GM19099 (cell line): ENCODE results near the gene THRAP3.

Experiments
- POLR2A ChIP-seq: IDR thresholded peaks from 3 replicates; pipeline ENCODE4 v1.6.1; 2011; ENCODE audit warnings: low read depth; ENCODE audit not compliant: insufficient read length; ENCODE audit errors: extremely low read depth

THRAP3 gene

GRCh38 chr1:36303650-36304360 lies 79.6 kb downstream of the THRAP3 start:
- TF ChIP-seq POLR2A: no peak

GRCh38 chr1:36304521-36304920 lies 80.3 kb downstream of the THRAP3 start:
- no peak for TF ChIP-seq POLR2A

DNA sequence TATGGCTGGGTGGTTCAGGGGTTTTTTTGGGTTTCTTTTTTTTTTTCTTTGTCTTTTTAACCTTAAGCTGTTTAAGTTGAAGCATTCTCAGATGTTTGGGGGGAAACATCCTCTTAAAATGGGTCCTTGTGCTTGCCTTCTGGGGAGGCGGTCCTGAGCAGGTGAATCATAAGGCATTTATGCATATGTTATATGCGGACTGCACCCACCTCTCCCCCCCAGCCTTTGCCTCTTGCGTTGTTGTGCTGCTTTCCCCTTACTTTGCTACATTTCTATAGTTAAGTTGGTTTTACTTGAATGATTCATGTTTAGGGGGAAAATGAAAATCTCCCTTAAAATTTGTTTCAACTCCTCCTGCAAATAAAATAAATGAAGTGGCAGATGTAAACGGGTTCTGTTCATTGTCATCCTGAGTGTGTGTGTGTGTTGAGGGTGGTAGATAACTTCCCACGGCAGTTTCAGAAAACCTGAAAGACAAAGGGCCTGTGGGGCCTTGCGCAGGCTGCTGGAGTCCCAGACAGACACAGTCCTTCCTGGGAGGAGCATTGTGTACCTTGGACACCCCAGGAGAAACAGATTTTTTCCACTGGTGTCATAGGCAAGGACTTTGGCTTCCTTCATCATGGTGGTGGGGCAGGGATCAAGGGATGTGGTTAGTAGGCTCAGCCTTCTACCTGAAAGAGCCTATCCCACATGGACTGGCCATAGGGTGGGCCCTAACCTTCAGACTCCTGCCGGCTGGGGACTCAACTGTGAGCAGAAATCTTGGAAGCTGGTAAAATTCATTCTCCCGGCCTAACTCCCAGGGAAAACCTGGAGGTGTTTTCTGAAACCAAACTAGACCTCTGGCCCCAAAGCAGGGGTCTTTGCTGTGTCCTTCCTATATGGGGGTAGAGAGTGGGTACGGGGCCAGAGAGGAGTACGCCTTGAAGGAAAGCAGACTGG lies 81.0 kb downstream of the THRAP3 start:
- TF ChIP-seq POLR2A: no peak

DNA sequence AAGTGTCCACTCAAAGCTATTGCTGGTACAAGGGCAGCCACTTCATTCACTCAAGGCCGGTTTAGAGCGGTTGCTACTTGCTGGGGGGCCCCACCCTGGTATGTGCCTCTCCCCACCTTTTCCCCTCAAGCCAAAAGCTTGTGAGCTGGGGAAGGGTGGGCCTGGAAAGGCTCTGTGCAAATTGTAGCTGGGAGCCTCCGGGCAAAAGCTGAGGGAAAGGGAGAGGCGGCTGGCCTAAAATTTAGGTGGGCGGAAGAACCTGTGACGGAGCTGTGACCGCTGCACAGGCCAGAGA lies 81.6 kb downstream of the THRAP3 start:
- no peak for TF ChIP-seq POLR2A

GRCh38 chr1:36306210-36306901 lies 82.1 kb downstream of the THRAP3 start, which contains the start of gene SH3D21:
TSS of gene SH3D21 (plus strand) at chr1:36306368. CDS start at chr1:36306421, 53 bp downstream.
- TF ChIP-seq POLR2A: no peak

DNA sequence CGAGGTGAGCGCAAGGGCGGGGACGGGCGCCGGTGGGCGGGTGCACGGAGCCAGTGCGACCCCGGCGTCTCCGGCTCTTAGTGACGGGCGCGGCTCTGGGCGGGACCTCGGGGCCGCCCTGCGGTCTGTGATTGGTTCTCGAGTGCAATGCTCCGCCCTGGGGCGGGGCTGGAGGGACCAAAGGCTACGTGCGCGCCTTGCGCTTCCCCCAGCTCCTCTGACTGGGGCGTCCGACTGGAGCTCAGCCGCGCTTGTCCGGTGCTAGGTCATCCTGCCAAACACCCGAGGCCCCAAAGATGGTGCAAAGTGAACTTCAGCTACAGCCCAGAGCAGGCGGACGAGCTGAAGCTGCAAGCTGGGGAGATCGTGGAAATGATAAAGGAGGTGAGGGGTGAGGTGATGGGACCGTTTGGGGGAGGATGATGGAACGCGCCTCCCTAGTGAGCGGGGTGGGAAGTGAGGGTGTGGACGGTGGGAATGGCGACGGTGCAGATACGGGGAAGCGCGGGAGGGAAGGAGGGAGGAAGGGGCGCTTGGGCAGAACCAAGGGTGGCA lies 82.7 kb downstream of the THRAP3 start:
- peak; percentile 94 for TF ChIP-seq POLR2A

GRCh38 chr1:36307601-36308330 lies 83.5 kb downstream of the THRAP3 start:
- TF ChIP-seq POLR2A: no peak

DNA sequence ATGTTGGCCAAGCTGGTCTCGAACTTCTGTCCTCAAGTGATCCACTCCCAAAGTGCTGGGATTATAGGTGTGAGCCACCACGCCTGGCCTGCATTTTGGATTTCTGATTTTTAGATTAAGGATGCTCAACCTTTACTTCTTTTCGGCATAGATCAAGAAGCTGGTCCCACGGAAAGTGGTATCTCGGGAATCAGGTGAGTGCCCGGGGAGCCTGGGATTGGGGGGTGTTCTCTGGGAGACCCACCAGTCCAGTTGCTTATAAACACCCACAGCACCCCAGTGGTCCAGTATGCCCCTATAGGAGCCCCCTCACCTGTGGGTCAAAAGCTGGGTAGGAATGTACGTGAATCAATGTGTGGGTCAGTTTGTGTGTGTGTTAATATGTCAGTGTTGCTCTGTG lies 85.2 kb downstream of the THRAP3 start:
- TF ChIP-seq POLR2A: no peak

- TF ChIP-seq POLR2A: no peak
These were observed 96.1 kb downstream of the THRAP3 start for GRCh38 chr1:36320291-36320761.

DNA sequence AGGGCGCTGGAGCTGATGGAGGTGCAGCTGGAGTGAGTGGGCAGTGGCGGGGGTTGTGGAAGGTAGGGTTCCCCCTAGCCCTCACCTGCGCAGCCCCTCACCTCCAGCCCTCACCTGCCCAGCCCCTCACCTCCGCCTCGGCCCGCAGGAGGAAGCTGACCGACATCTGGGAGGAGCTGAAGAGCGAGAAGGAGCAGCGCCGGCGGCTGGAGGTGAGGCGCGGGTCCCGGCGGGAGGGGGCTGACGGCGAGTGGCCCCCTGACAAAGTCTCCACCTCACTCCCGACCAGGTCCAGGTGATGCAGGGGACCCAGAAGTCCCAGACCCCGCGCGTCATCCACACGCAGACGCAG lies 96.5 kb downstream of the THRAP3 start:
- TF ChIP-seq POLR2A: no peak

GRCh38 chr1:36321119-36321951 lies 97.1 kb downstream of the THRAP3 start:
- no peak for TF ChIP-seq POLR2A

GRCh38 chr1:36322041-36322785 lies 98.0 kb downstream of the THRAP3 start:
- no peak for TF ChIP-seq POLR2A
